H1 (cell line): ENCODE measurements around the gene NUDT12. TPM values are rescaled to one million over a fixed set of nuclear protein-coding genes. Genes with fewer than 3 reads are reported as not detected.

Experiments used
- CHD7 ChIP-seq: fragments of 300-600 bp; sonication (generic); IDR thresholded peaks from 2 replicates; pipeline ENCODE4 v1.7.1; 2012; ENCODE audit warnings: low read length, moderate library complexity, mild to moderate bottlenecking, inconsistent platforms; ENCODE audit not compliant: insufficient replicate concordance
- JUND ChIP-seq: IDR thresholded peaks from 2 replicates; pipeline ENCODE4 v1.6.1; 2011; ENCODE audit warnings: mild to moderate bottlenecking, improper control_type of control experiment, low read length
- SAP30 ChIP-seq: fragments of 300-600 bp; sonication (generic); IDR thresholded peaks from 2 replicates; pipeline ENCODE4 v1.7.1; 2012; ENCODE audit warnings: low read length, moderate library complexity, mild to moderate bottlenecking, inconsistent platforms; ENCODE audit not compliant: insufficient read depth, insufficient replicate concordance
- SP2 ChIP-seq: IDR thresholded peaks from 2 replicates; pipeline ENCODE4 v1.6.1; 2012; ENCODE audit warnings: mild to moderate bottlenecking, low read length, inconsistent platforms
- polyA plus RNA-seq, 7 experiments: library from polyadenylated mRNA; depleted of rRNA in 3 of 7; stranded (reverse) in 5 of 7; unstranded in 2 of 7; fragments of >200 nt in 5 of 7; fragments of 200-250 nt in 2 of 7; gene quantifications; 1 replicate in 5 of 7; 2 replicates in 1 of 7; 4 replicates in 1 of 7; pipeline versions ENCODE4 v1.2.1 to v1.2.3, GENCODE V29; 2011 to 2013; ENCODE audit warnings: missing spikeins in 2 of 7, mixed read lengths in 2 of 7
- total RNA-seq: library from RNA; stranded (reverse); fragmentation: NEBNext Ultra II Directional; extraction: Animal tissue kit (Norgen Biotek cat#: 25700); gene quantifications from 2 replicates; pipeline ENCODE4 v1.2.1, GENCODE V29; 2021

NUDT12 gene
- total and polyA plus RNA-seq, 2 of the 8 experiments (the other 6 are each of a cell fraction or from before 2014, with no cell fraction given), result 3.6 to 12.5 TPM

- TF ChIP-seq CHD7 (no peak), SAP30 (no peak), JUND (no peak), SP2 (no peak)
Measured at GRCh38 chr5:103573411-103573810, 10.8 kb upstream of the NUDT12 start (continued).
